H9 (cell line): ENCODE results near the gene LCN2. TPM values are rescaled to one million over a fixed set of nuclear protein-coding genes. Genes with fewer than 3 reads are reported as not detected.

ENCODE experiments used
- DNase-seq: peaks from one replicate; pipeline ENCODE4 v3.0.0-alpha.2; 2017
- H2AFZ ChIP-seq: one replicate; pipeline ENCODE4 v1.6.1; 2013; ENCODE audit warnings: mild to moderate bottlenecking, low read length, control low read depth, moderate library complexity
- H2AK5ac ChIP-seq: 2 replicates; pipeline ENCODE4 v1.6.1; 2013; ENCODE audit warnings: low read length, control low read depth, mixed read lengths; ENCODE audit not compliant: insufficient read length
- H2BK120ac ChIP-seq: one replicate; pipeline ENCODE4 v1.6.1; 2013; ENCODE audit warnings: low read depth, mild to moderate bottlenecking, low read length, control low read depth, inconsistent platforms; ENCODE audit not compliant: poor library complexity, severe bottlenecking
- H2BK12ac ChIP-seq: 2 replicates; pipeline ENCODE4 v1.6.1; 2013; ENCODE audit warnings: low read length, control low read depth, mixed read lengths, low read depth; ENCODE audit not compliant: insufficient read length
- H2BK15ac ChIP-seq: 2 replicates; pipeline ENCODE4 v1.6.1; 2013; ENCODE audit warnings: low read depth, low read length, control low read depth
- H2BK20ac ChIP-seq: one replicate; pipeline ENCODE4 v1.6.1; 2013; ENCODE audit warnings: low read depth, mild to moderate bottlenecking, low read length, control low read depth, inconsistent platforms; ENCODE audit not compliant: poor library complexity, severe bottlenecking
- H2BK5ac ChIP-seq: 2 replicates; pipeline ENCODE4 v1.6.1; 2013; ENCODE audit warnings: low read length, control low read depth, mixed read lengths; ENCODE audit not compliant: insufficient read length
- H3K14ac ChIP-seq: 2 replicates; pipeline ENCODE4 v1.6.1; 2013; ENCODE audit warnings: low read length, control low read depth; ENCODE audit not compliant: insufficient read depth
- H3K18ac ChIP-seq: 2 replicates; pipeline ENCODE4 v1.6.1; 2013; ENCODE audit warnings: low read depth, mild to moderate bottlenecking, mixed read lengths, low read length, control low read depth; ENCODE audit not compliant: insufficient read length
- H3K23ac ChIP-seq: 2 replicates; pipeline ENCODE4 v1.6.1; 2013; ENCODE audit warnings: low read length, control low read depth, mixed read lengths, low read depth; ENCODE audit not compliant: insufficient read length
- H3K23me2 ChIP-seq: 2 replicates; pipeline ENCODE4 v1.6.1; 2013; ENCODE audit warnings: low read depth, mild to moderate bottlenecking, mixed read lengths, low read length, control low read depth; ENCODE audit not compliant: insufficient read length, poor library complexity, severe bottlenecking
- H3K27ac ChIP-seq: 2 replicates; pipeline ENCODE4 v1.5.1; 2013; ENCODE audit warnings: low read length, control low read depth, mixed read lengths, low read depth; ENCODE audit not compliant: insufficient read length
- H3K27me3 ChIP-seq: 2 replicates; pipeline ENCODE4 v1.6.1; 2013; ENCODE audit warnings: low read length, control low read depth, inconsistent platforms; ENCODE audit not compliant: insufficient read depth
- H3K4ac ChIP-seq: 2 replicates; pipeline ENCODE4 v1.6.1; 2013; ENCODE audit warnings: low read depth, mild to moderate bottlenecking, control low read depth, inconsistent platforms, low read length, moderate library complexity
- H3K4me1 ChIP-seq: 2 replicates; pipeline ENCODE4 v1.6.1; 2013; ENCODE audit warnings: low read length, control low read depth, inconsistent platforms; ENCODE audit not compliant: insufficient read depth
- H3K4me2 ChIP-seq: 2 replicates; pipeline ENCODE4 v1.6.1; 2013; ENCODE audit warnings: low read length, control low read depth, mixed read lengths; ENCODE audit not compliant: insufficient read length, insufficient read depth
- H3K56ac ChIP-seq: 2 replicates; pipeline ENCODE4 v1.6.1; 2013; ENCODE audit warnings: low read depth, mild to moderate bottlenecking, mixed read lengths, low read length, control low read depth; ENCODE audit not compliant: insufficient read length
- H3K79me1 ChIP-seq: 2 replicates; pipeline ENCODE4 v1.6.1; 2013; ENCODE audit warnings: low read depth, mild to moderate bottlenecking, moderate library complexity, low read length, control low read depth, inconsistent platforms; ENCODE audit not compliant: insufficient read depth, poor library complexity, severe bottlenecking
- H3K79me2 ChIP-seq: 2 replicates; pipeline ENCODE4 v1.6.1; 2013; ENCODE audit warnings: low read length, control low read depth, inconsistent platforms; ENCODE audit not compliant: insufficient read depth
- H3K9ac ChIP-seq: 2 replicates; pipeline ENCODE4 v1.6.1; 2013; ENCODE audit warnings: low read length, control low read depth, mixed read lengths; ENCODE audit not compliant: insufficient read length; ENCODE audit errors: extremely low read depth
- H3K9me3 ChIP-seq: one replicate; pipeline ENCODE4 v1.6.1; 2013; ENCODE audit warnings: low read depth, low read length, inconsistent platforms; ENCODE audit not compliant: control insufficient read depth
- H3T11ph ChIP-seq: one replicate; pipeline ENCODE4 v1.6.1; 2013; ENCODE audit warnings: mild to moderate bottlenecking, low read length, control low read depth, inconsistent platforms
- H4K20me1 ChIP-seq: one replicate; pipeline ENCODE4 v1.6.1; 2013; ENCODE audit not compliant: control insufficient read depth, insufficient read length, insufficient read depth
- H4K5ac ChIP-seq: 2 replicates; pipeline ENCODE4 v1.6.1; 2013; ENCODE audit warnings: low read depth, mild to moderate bottlenecking, mixed read lengths, low read length, control low read depth; ENCODE audit not compliant: insufficient read length
- H4K8ac ChIP-seq: replicated peaks from 2 replicates; pipeline ENCODE4 v1.6.1; 2013; ENCODE audit warnings: low read length, control low read depth, mixed read lengths, low read depth; ENCODE audit not compliant: insufficient read length
- H4K91ac ChIP-seq: 2 replicates; pipeline ENCODE4 v1.6.1; 2013; ENCODE audit warnings: low read depth, mild to moderate bottlenecking, moderate library complexity, mixed read lengths, low read length, control low read depth; ENCODE audit not compliant: insufficient read length
- H3K27ac Mint-ChIP-seq, 3 experiments: 2 replicates in 2 of 3; 3 replicates in 1 of 3; pipeline ENCODE4 v1.8.0; 2020 to 2021; ENCODE audit warnings: mixed read lengths in 3 of 3, mild to moderate bottlenecking in 1 of 3, moderate library complexity in 1 of 3
- H3K27me3 Mint-ChIP-seq: 2 replicates; pipeline ENCODE4 v1.8.0; 2021; ENCODE audit warnings: low read depth, mild to moderate bottlenecking, moderate library complexity, mixed read lengths
- H3K36me3 Mint-ChIP-seq, 3 experiments: 2 replicates in 2 of 3; 3 replicates in 1 of 3; pipeline ENCODE4 v1.8.0; 2020 to 2021; ENCODE audit warnings: low read depth in 3 of 3, mixed read lengths in 3 of 3; ENCODE audit not compliant: insufficient read depth in 1 of 3
- H3K4me1 Mint-ChIP-seq, 2 experiments: 2 replicates each; pipeline ENCODE4 v1.8.0; 2020; ENCODE audit warnings: mixed read lengths in 2 of 2
- H3K4me3 Mint-ChIP-seq, 2 experiments: 2 replicates in 1 of 2; 3 replicates in 1 of 2; pipeline ENCODE4 v1.8.0; 2020 to 2021; ENCODE audit warnings: mild to moderate bottlenecking in 2 of 2, mixed read lengths in 2 of 2, moderate library complexity in 1 of 2
- H3K9me3 Mint-ChIP-seq, 2 experiments: 2 replicates in 1 of 2; 3 replicates in 1 of 2; pipeline ENCODE4 v1.8.0; 2020; ENCODE audit warnings: mild to moderate bottlenecking in 2 of 2, mixed read lengths in 2 of 2, moderate library complexity in 1 of 2
- WGBS: extraction: QIAGEN DNeasy Blood & Tissue Kit; methylation state at CpG from one replicate; pipeline ENCODE4 v1.1.7; 2013; ENCODE audit warnings: missing lambda C conversion rate, low lambda C conversion rate, mixed read lengths; ENCODE audit not compliant: insufficient read length; ENCODE audit errors: extremely low coverage; 5-methylcytosine and 5-hydroxymethylcytosine counted together
- total RNA-seq: library from RNA; stranded (reverse); gene quantifications from 2 replicates; pipeline ENCODE4 v1.2.1, GENCODE V29; 2021
- TF ChIP-seq, protein P1 (sequence below): fragments of 200-600 bp; sonication (generic); conservative IDR thresholded peaks from 3 replicates; pipeline ENCODE4 v1.8.0; 2021; ENCODE audit warnings: antibody characterized with exemption, mild to moderate bottlenecking

Gene LCN2
- total RNA-seq, 1 experiment from 2014 or later: not detected

DNA sequence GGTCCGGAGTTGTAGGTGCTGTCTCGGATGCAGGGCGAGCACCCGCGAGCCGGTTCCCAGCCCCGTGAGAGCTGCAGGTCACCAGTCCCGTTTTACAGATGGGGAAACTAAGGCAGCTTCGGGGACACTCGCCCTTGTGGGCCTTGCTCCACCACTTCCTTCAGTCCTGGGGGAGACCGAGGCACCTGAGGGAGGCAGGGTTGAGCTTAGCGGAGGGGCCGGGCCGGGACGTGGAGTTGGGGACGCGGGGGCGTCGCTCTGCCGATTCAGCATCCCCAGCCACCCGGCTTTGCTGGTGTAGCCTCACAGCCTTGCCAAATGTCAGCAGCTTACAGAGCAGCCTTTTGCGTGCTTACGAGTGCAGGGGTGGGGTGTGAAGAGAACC, 11.3 kb downstream of the LCN2 start:
- no CpG with 5 or more reads among the region's 23 CpGs for WGBS
- Histone ChIP-seq H3K27me3 (no peaks in the 10 kb centered on the region), H3K79me2 (no peaks in the 10 kb centered on the region), H3K4me2 (peak overlapping the region; percentile 69), H3T11ph (no peak overlapping the region), H2AFZ (no peak overlapping the region), H3K4ac (no peak overlapping the region), H2BK12ac (no peak overlapping the region), H2BK15ac (no peak overlapping the region), H3K18ac (peak overlapping the region; percentile 83), H4K20me1 (no peaks in the 10 kb centered on the region), H3K27ac (no peak overlapping the region), H2BK20ac (no peak overlapping the region), H3K79me1 (no peaks in the 10 kb centered on the region), H2BK5ac (no peak overlapping the region), H3K9ac (peak overlapping the region; percentile 82), H4K8ac (no peak overlapping the region), H3K14ac (peak overlapping the region; percentile 93), H4K91ac (no peak overlapping the region), H2AK5ac (no peak overlapping the region), H3K9me3 (no peaks in the 10 kb centered on the region), H3K23ac (no peak overlapping the region), H3K56ac (no peak overlapping the region), H2BK120ac (no peak overlapping the region), H3K23me2 (peaks cover 7% of the 10 kb centered on the region), H4K5ac (no peak overlapping the region), H3K4me1 (no peaks in the 10 kb centered on the region; the same call in 1 of the 2 replicates)
- H3K4me3 Mint-ChIP-seq: peak overlapping the region; percentile 76 to 82
- peaks cover 5 to 30% (median 12%) of the 10 kb centered on the region in 3 experiments; a peak in 5 of 7 replicates for H3K36me3 Mint-ChIP-seq
- H3K27ac Mint-ChIP-seq: 0 out of 7 replicates have a peak overlapping the region, but pooled peaks of 1 of the 3 experiments have one; percentile 44
- DNase-seq: no peak
- no peaks in the 10 kb centered on the region for H3K9me3 Mint-ChIP-seq
- H3K4me1 Mint-ChIP-seq: peaks cover 6 to 8% of the 10 kb centered on the region in 2 experiments
- H3K27me3 Mint-ChIP-seq: no peaks in the 10 kb centered on the region
- TF ChIP-seq, protein P1, sequence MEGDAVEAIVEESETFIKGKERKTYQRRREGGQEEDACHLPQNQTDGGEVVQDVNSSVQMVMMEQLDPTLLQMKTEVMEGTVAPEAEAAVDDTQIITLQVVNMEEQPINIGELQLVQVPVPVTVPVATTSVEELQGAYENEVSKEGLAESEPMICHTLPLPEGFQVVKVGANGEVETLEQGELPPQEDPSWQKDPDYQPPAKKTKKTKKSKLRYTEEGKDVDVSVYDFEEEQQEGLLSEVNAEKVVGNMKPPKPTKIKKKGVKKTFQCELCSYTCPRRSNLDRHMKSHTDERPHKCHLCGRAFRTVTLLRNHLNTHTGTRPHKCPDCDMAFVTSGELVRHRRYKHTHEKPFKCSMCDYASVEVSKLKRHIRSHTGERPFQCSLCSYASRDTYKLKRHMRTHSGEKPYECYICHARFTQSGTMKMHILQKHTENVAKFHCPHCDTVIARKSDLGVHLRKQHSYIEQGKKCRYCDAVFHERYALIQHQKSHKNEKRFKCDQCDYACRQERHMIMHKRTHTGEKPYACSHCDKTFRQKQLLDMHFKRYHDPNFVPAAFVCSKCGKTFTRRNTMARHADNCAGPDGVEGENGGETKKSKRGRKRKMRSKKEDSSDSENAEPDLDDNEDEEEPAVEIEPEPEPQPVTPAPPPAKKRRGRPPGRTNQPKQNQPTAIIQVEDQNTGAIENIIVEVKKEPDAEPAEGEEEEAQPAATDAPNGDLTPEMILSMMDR: no peak
